Adrenal gland (tissue), 5 donors: ENCODE data around the gene LRPAP1.

Experiments
- CTCF ChIP-seq, 6 experiments: fragments of 450-650 bp in 4 of 6; fragments of 200-600 bp in 2 of 6; sonication (generic) in 1 of 6; IDR thresholded peaks; 1 replicate in 5 of 6; 2 replicates in 1 of 6; pipeline versions ENCODE4 v1.5.1 to v1.8.0; 2016 to 2021; ENCODE audit warnings: antibody characterized with exemption in 6 of 6, mild to moderate bottlenecking in 2 of 6, moderate library complexity in 1 of 6
- POLR2A ChIP-seq, 2 donors: fragments of 450-650 bp; IDR thresholded peaks; one replicate each; pipeline ENCODE4 v1.6.1; 2017; ENCODE audit warnings: antibody characterized with exemption in 2 of 2, mild to moderate bottlenecking in 2 of 2, moderate library complexity in 1 of 2
- donor health status: DM: no; HTN: no; CAD: no.

DNA sequence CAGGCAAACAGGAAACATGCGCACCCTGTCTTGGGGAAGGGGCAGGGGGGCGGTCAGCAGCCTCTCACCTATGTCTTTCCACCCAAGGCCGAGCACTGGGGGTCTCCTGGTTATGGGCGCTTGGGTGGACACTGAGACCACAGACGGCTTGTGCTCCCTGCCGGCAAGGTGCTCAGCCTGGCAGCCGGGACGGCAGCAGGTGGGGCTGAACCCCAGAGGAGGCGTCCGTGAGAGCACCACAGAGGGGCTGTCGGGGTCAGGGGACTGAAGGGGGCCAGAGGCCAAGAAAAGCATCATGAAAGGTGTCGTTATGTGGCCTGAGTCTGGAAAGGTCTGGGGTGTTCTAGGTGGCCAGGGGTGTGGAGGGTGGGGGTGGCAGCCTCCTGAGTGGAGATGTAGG is 49.5 kb downstream of the LRPAP1 start:
- TF ChIP-seq POLR2A (IDR thresholded peaks at IDR 0.05) (no peak), CTCF (IDR thresholded peaks at IDR 0.05) (no peak)
